Epithelial cell of esophagus (primary cell): ENCODE data around the gene MVB12B.

Experiments
- DNase-seq: peaks from one replicate; pipeline ENCODE4 v3.0.0; 2010; ENCODE audit warnings: low read depth
- H3K4me3 ChIP-seq: 2 replicates; pipeline ENCODE4 v1.5.1; 2011; ENCODE audit warnings: mild to moderate bottlenecking, low read length, control low read depth
- CTCF ChIP-seq: IDR thresholded peaks from 2 replicates; pipeline ENCODE4 v1.5.1; 2011; ENCODE audit warnings: low read depth, mild to moderate bottlenecking, low read length, control low read depth, inconsistent platforms; ENCODE audit not compliant: insufficient read depth; ENCODE audit errors: missing control alignments

Gene MVB12B

GRCh38 chr9:126363250-126363649 lies 36.6 kb downstream of the MVB12B start:
- TF ChIP-seq CTCF, result no peak
- no peak overlapping the region for H3K4me3 ChIP-seq
- no peak for DNase-seq

GRCh38 chr9:126363847-126364671 lies 37.4 kb downstream of the MVB12B start:
- TF ChIP-seq CTCF, result no peak
- H3K4me3 ChIP-seq, result no peak overlapping the region
- peak; percentile 96 for DNase-seq

- TF ChIP-seq CTCF, result no peak
- DNase-seq, result no peak
- H3K4me3 ChIP-seq, result no peak overlapping the region
Observed at GRCh38 chr9:126365780-126366179, 39.2 kb downstream of the MVB12B start.

- TF ChIP-seq CTCF, result no peak
- no peak for DNase-seq
- no peak overlapping the region for H3K4me3 ChIP-seq
Observed at GRCh38 chr9:126366366-126367011, 39.9 kb downstream of the MVB12B start.

- TF ChIP-seq CTCF, result no peak
- no peak overlapping the region for H3K4me3 ChIP-seq
- no peak for DNase-seq
Observed at GRCh38 chr9:126367139-126367538, 40.5 kb downstream of the MVB12B start.

GRCh38 chr9:126367616-126368015 lies 41.0 kb downstream of the MVB12B start:
- TF ChIP-seq CTCF, result no peak
- no peak overlapping the region for H3K4me3 ChIP-seq
- DNase-seq, result peak; percentile 32

- DNase-seq, result no peak
Observed at GRCh38 chr9:126368020-126368419, 41.4 kb downstream of the MVB12B start.

More at GRCh38 chr9:126368020-126368419, 41.4 kb downstream of the MVB12B start:
- no peak overlapping the region for H3K4me3 ChIP-seq
- TF ChIP-seq CTCF, result no peak
